Fibroblast of skin of back (primary cell): Measurements from ENCODE around the gene ALG13.
"Not testable (repeated sequence)": the region's sequence is repeated elsewhere in the genome, so short reads cannot be mapped to it uniquely, and the experiment has no call there.

ENCODE experiments used
- DNase-seq: peaks from one replicate; pipeline ENCODE4 v3.0.0-alpha.2; 2013

The ALG13 gene

GRCh38 chrX:111759686-111760085 lies 78.7 kb downstream of the ALG13 start:
- DNase-seq = no peak

- no peak for DNase-seq
Measured at GRCh38 chrX:111761578-111762135, 80.7 kb downstream of the ALG13 start.

GRCh38 chrX:111778591-111778990 lies 97.6 kb downstream of the ALG13 start:
- DNase-seq = peak; percentile 38

DNA sequence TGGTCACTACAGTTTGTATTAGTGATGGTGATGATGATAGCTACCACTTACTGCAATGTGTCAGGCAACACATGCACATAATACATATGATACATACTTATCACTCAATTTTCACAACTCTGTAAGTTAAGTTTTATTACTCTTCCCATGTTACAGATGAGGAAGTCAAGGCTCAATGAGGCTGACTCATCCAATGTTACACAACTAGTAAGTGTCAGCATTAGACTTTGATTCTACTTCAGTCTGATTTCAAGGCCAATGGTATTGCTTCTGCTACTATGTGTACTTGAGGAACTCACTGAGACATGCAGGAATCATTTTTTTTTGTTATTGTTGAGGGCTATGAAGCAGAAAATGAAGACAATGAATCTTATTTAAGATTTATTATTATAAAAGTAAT lies 98.6 kb downstream of the ALG13 start:
- DNase-seq = no peak

GRCh38 chrX:111784667-111785066 lies 103.7 kb downstream of the ALG13 start:
- DNase-seq = no peak

DNA sequence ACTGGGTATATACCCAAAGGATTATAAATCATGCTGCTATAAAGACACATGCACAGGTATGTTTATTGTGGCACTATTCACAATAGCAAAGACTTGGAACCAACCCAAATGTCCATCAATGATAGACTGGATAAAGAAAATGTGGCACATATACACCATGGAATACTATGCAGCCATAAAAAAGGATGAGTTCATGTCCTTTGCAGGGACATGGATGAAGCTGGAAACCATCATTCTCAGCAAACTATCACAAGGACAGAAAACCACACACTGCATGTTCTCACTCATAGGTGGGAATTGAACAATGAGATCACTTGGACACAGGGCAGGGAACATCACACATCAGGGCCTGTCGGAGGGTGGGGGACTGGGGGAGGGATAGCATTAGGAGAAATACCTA lies 109.1 kb downstream of the ALG13 start:
- not testable (repeated sequence) for DNase-seq
